Osteocyte (in vitro differentiated cells): ENCODE results near the gene LNX1. TPM values are rescaled to one million over a fixed set of nuclear protein-coding genes. Genes with fewer than 3 reads are reported as not detected.
A peak's percentile ranks its signal among the peaks of the same experiment; 100 is the strongest.

Experiments used
- DNase-seq: peaks from one replicate; pipeline ENCODE4 v3.0.0; 2021; ENCODE audit warnings: mixed read lengths; ENCODE audit not compliant: unreplicated experiment; ENCODE audit errors: extremely low spot score
- H3K27ac Mint-ChIP-seq: one replicate; pipeline ENCODE4 v1.8.0; 2021; ENCODE audit warnings: mild to moderate bottlenecking, mixed read lengths; ENCODE audit not compliant: unreplicated experiment
- H3K27me3 Mint-ChIP-seq: one replicate; pipeline ENCODE4 v1.8.0; 2021; ENCODE audit warnings: mixed read lengths; ENCODE audit not compliant: unreplicated experiment
- H3K36me3 Mint-ChIP-seq: one replicate; pipeline ENCODE4 v1.8.0; 2021; ENCODE audit warnings: mixed read lengths; ENCODE audit not compliant: unreplicated experiment
- H3K4me1 Mint-ChIP-seq: one replicate; pipeline ENCODE4 v1.8.0; 2021; ENCODE audit warnings: mixed read lengths; ENCODE audit not compliant: unreplicated experiment
- H3K4me3 Mint-ChIP-seq: one replicate; pipeline ENCODE4 v1.8.0; 2021; ENCODE audit warnings: mild to moderate bottlenecking, moderate library complexity, mixed read lengths; ENCODE audit not compliant: unreplicated experiment
- H3K9me3 Mint-ChIP-seq: one replicate; pipeline ENCODE4 v1.8.0; 2021; ENCODE audit warnings: mixed read lengths; ENCODE audit not compliant: unreplicated experiment
- total RNA-seq: library from RNA; stranded (reverse); gene quantifications from 2 replicates; pipeline ENCODE4 v1.2.1, GENCODE V29; 2021
- TF ChIP-seq, protein P1 (sequence below): fragments of 200-600 bp; sonication (generic); IDR thresholded peaks from 2 replicates; pipeline ENCODE4 v1.5.0; 2021; ENCODE audit warnings: antibody characterized with exemption, mild to moderate bottlenecking, moderate library complexity

The LNX1 gene
- total RNA-seq, 1 donor from 2014 or later = 0.24 TPM

DNA sequence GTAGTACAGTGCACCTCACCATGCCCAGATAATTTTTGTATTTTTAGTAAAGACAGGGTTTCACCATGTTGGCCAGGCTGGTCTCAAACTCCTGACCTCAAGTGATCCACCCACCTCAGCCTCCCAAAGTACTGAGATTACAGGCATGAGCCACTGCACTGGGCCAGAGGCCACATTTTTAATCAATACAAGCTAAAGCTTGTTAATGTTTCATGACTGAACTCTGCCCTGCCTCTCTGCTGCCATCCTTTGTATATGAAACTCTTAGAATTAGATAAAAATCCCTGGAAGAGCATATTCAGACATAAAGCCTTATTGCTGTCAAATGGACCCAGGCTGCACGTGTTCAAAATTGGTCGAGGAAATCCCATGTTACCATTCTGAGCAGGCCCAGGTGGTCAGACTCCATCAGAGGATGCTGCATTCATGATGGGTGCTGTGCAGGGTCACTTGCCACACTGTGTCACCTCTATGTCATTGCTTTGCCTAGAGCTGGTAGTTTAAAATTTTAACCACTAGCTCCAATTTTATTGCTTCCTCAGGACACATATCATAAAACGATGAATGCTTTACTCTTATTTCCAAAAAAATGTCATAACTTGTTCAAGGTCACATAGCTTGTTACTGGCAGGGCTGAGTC, 45.2 kb downstream of the LNX1 start:
- Mint-ChIP-seq H3K36me3 (no peaks in the 10 kb centered on the region), H3K4me1 (peaks cover 22% of the 10 kb centered on the region), H3K27ac (no peak overlapping the region), H3K4me3 (no peak overlapping the region), H3K9me3 (no peaks in the 10 kb centered on the region), H3K27me3 (no peaks in the 10 kb centered on the region)
- TF ChIP-seq, protein P1, sequence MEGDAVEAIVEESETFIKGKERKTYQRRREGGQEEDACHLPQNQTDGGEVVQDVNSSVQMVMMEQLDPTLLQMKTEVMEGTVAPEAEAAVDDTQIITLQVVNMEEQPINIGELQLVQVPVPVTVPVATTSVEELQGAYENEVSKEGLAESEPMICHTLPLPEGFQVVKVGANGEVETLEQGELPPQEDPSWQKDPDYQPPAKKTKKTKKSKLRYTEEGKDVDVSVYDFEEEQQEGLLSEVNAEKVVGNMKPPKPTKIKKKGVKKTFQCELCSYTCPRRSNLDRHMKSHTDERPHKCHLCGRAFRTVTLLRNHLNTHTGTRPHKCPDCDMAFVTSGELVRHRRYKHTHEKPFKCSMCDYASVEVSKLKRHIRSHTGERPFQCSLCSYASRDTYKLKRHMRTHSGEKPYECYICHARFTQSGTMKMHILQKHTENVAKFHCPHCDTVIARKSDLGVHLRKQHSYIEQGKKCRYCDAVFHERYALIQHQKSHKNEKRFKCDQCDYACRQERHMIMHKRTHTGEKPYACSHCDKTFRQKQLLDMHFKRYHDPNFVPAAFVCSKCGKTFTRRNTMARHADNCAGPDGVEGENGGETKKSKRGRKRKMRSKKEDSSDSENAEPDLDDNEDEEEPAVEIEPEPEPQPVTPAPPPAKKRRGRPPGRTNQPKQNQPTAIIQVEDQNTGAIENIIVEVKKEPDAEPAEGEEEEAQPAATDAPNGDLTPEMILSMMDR = no peak
- DNase-seq = no peak

DNA sequence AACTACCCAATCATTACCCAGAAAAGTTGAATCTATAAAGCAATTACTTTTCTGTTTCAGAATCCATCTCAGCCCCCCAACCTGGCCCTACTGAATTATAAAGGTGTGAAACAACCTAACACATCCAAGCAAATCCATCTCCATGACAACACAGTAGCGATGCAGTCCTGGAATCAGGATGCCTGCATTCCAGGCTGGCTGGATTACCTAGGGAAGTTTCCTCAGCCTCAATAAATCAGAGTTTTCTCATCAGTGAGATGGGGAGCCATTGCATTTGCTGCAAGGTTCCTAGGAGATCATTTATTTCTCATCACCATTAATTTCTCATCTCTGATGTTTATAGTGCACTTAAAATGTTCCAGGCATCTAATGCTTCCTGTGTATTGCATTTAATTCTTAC, 46.0 kb downstream of the LNX1 start:
- H3K4me1 Mint-ChIP-seq = peaks cover 27% of the 10 kb centered on the region
- H3K4me3 Mint-ChIP-seq = no peak overlapping the region
- H3K36me3 Mint-ChIP-seq = no peaks in the 10 kb centered on the region
- no peak for DNase-seq
- H3K9me3 Mint-ChIP-seq = no peaks in the 10 kb centered on the region
- H3K27ac Mint-ChIP-seq = no peak overlapping the region
- TF ChIP-seq, protein P1 = no peak
- no peaks in the 10 kb centered on the region for H3K27me3 Mint-ChIP-seq

DNA sequence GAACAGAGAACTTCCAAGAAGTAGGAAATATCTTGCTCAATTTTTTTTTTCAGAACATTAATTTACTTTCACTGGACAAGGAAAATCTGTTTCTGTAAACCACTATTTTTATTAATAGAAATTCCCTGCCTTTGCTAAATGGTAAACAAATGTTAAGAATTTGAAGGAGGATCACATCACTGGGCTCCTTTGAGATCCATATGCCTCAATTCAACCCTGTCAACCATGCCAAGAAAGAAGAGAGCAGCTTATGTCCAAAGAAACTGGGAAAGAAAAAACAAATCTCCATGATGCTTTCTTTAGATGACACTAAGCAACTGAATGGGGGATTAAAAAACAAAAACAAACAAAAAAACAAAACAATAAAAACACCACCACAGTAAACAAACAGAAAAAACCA, 47.7 kb downstream of the LNX1 start:
- Mint-ChIP-seq H3K27ac (no peak overlapping the region), H3K4me1 (peaks cover 34% of the 10 kb centered on the region), H3K4me3 (no peak overlapping the region), H3K36me3 (no peaks in the 10 kb centered on the region), H3K9me3 (no peaks in the 10 kb centered on the region), H3K27me3 (no peaks in the 10 kb centered on the region)
- no peak for DNase-seq
- TF ChIP-seq, protein P1 = no peak

DNA sequence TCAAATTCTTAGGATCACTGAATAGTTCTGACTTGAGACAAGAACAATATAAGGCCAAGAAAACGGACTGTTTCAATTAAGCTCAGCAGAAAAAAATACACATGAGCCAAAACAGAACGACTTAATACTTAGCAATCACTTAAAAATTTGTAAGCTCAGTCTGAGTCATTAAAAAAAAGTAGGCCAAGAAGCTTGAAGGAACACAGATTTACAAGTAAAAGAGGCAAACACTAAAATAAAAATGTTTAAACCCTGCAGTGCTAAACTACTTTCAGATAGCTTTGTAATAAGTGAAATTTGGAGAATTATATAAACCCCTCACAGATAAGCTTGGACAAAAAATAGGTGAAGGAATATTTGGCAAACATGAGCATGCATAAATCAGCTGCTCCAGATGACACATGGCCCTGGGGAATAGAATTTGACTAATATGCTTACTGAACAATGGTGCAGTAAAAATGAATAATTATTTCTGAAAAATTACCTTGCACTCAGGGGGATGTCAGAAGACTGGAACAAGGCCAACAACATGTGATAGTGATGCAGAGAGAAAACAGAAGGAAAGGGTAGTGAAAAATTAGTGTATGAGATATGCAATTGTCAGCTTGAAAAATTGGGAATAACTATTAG, 49.6 kb downstream of the LNX1 start:
- Mint-ChIP-seq H3K9me3 (no peaks in the 10 kb centered on the region), H3K4me3 (no peak overlapping the region), H3K36me3 (no peaks in the 10 kb centered on the region), H3K4me1 (peaks cover 34% of the 10 kb centered on the region), H3K27ac (peak overlapping the region; percentile 92), H3K27me3 (no peaks in the 10 kb centered on the region)
- TF ChIP-seq, protein P1 = no peak
- no peak for DNase-seq

DNA sequence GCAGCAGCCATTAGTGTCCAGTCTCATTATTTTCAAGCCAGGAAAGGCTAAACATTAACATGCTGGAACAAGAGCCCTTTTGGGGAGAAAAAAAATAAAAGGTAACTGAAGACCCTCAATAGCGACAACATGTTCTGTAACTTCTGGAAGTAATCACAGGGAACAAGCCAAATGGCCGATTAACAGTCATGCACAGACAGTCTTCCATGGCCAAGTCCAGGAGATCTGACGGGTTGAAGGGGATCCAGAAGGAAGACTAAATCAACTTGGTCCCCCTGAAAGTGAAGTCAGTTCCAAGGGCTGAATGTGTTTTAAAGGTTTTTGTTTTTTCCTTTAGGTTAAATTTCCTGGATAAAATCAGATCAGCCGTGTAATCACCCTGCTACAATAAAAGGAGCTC, 52.5 kb downstream of the LNX1 start:
- Mint-ChIP-seq H3K4me3 (no peak overlapping the region), H3K27me3 (no peaks in the 10 kb centered on the region), H3K4me1 (peaks cover 42% of the 10 kb centered on the region), H3K27ac (no peak overlapping the region), H3K36me3 (no peaks in the 10 kb centered on the region), H3K9me3 (no peaks in the 10 kb centered on the region)
- TF ChIP-seq, protein P1 = no peak
- DNase-seq = no peak
